ENCODE results near the gene PCMT1. TPM values are rescaled to one million over a fixed set of nuclear protein-coding genes. Genes with fewer than 3 reads are reported as not detected.

The PCMT1 gene
- total and polyA plus RNA-seq, 2 of the 13 experiments (the other 11 are each of a cell fraction or from before 2014, with no cell fraction given), result 112 to 169 TPM

GRCh38 chr6:149831308-149831820 lies 81.8 kb downstream of the PCMT1 start (continued):
- no peak for TF ChIP-seq ZNF788 (CRISPR knock-in tag; IDR thresholded peaks at IDR 0.05; ENCODE audit: borderline replicate concordance)
- no peak for TF ChIP-seq CBX2 (IDR thresholded peaks at IDR 0.05; ENCODE audit: low read depth, low read length)
- TF ChIP-seq CBX2 (CRISPR knock-in tag; IDR thresholded peaks at IDR 0.05; ENCODE audit: low read depth), result no peak
- no peak for TF ChIP-seq RAD21 (CRISPR knock-in tag; IDR thresholded peaks at IDR 0.05)
- TF ChIP-seq ZNF615 (CRISPR knock-in tag; IDR thresholded peaks at IDR 0.05; ENCODE audit: borderline replicate concordance), result no peak; the same call in 1 of the 2 replicates
- TF ChIP-seq ZFAT (CRISPR knock-in tag; conservative IDR thresholded peaks at IDR 0.05), result no peak
- TF ChIP-seq DMAP1 (CRISPR knock-in tag; IDR thresholded peaks at IDR 0.05), result peak; percentile 46; the same call in 1 of the 2 replicates
- no peak for TF ChIP-seq ZSCAN29 (CRISPR knock-in tag; conservative IDR thresholded peaks at IDR 0.05)
- TF ChIP-seq SIX1 (CRISPR knock-in tag; IDR thresholded peaks at IDR 0.05; ENCODE audit: borderline replicate concordance), result no peak
- no peak for TF ChIP-seq ZBTB34 (CRISPR knock-in tag; IDR thresholded peaks at IDR 0.05)
- TF ChIP-seq XRCC5 (optimal IDR thresholded peaks at IDR 0.05; ENCODE audit: low read length), result peak; percentile 69
- TF ChIP-seq, protein P1, sequence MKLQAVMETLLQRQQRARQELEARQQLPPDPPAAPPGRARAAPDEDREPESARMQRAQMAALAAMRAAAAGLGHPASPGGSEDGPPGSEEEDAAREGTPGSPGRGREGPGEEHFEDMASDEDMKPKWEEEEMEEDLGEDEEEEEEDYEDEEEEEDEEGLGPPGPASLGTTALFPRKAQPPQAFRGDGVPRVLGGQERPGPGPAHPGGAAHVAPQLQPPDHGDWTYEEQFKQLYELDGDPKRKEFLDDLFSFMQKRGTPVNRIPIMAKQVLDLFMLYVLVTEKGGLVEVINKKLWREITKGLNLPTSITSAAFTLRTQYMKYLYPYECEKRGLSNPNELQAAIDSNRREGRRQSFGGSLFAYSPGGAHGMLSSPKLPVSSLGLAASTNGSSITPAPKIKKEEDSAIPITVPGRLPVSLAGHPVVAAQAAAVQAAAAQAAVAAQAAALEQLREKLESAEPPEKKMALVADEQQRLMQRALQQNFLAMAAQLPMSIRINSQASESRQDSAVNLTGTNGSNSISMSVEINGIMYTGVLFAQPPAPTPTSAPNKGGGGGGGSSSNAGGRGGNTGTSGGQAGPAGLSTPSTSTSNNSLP (IDR thresholded peaks at IDR 0.05; ENCODE audit: low read depth, low read length), result no peak
- no peak for TF ChIP-seq GLI4 (CRISPR knock-in tag; IDR thresholded peaks at IDR 0.05; ENCODE audit: borderline replicate concordance)
- TF ChIP-seq HDAC6 (IDR thresholded peaks at IDR 0.05; ENCODE audit: low read depth, low read length), result no peak
- TF ChIP-seq MXD3 (CRISPR knock-in tag; IDR thresholded peaks at IDR 0.05), result no peak
- no peak for TF ChIP-seq ZKSCAN5 (CRISPR knock-in tag; IDR thresholded peaks at IDR 0.05)
- no peak for TF ChIP-seq ZNF251 (CRISPR knock-in tag; IDR thresholded peaks at IDR 0.05)
- no peak for TF ChIP-seq SMARCE1 (IDR thresholded peaks at IDR 0.05; ENCODE audit: borderline replicate concordance)
- 0 out of 2 replicates have a peak, but pooled peaks have one; percentile 30 for TF ChIP-seq SP4 (CRISPR knock-in tag; IDR thresholded peaks at IDR 0.05)
- no peak for TF ChIP-seq MED13 (CRISPR knock-in tag; IDR thresholded peaks at IDR 0.05)
- TF ChIP-seq ZNF382 (CRISPR knock-in tag; IDR thresholded peaks at IDR 0.05; ENCODE audit: borderline replicate concordance), result no peak
- TF ChIP-seq ZNF704 (CRISPR knock-in tag; IDR thresholded peaks at IDR 0.05; ENCODE audit: borderline replicate concordance), result no peak
- peak; percentile 24; the same call in 1 of the 2 replicates for TF ChIP-seq ZNF441 (CRISPR knock-in tag; IDR thresholded peaks at IDR 0.05; ENCODE audit: borderline replicate concordance)
- TF ChIP-seq ZNF383 (CRISPR knock-in tag; IDR thresholded peaks at IDR 0.05; ENCODE audit: borderline replicate concordance), result no peak
- TF ChIP-seq NR2F2 (IDR thresholded peaks at IDR 0.05; ENCODE audit: borderline replicate concordance, low read depth), result no peak
- peak; percentile 64; the same call in 1 of the 2 replicates for TF ChIP-seq MEF2D (CRISPR knock-in tag; IDR thresholded peaks at IDR 0.05)
- TF ChIP-seq ZFX (CRISPR knock-in tag; IDR thresholded peaks at IDR 0.05; ENCODE audit: low read depth), result peak; percentile 90
- TF ChIP-seq PCBP2 (optimal IDR thresholded peaks at IDR 0.05; ENCODE audit: low read depth, low read length, poor library complexity, severe bottlenecking), result no peak
